Uterus (tissue), 4 donors: Measurements from ENCODE around the gene DOCK1. TPM values are rescaled to one million over a fixed set of nuclear protein-coding genes. Genes with fewer than 3 reads are reported as not detected.
"Not testable (repeated sequence)": the region's sequence is repeated elsewhere in the genome, so short reads cannot be mapped to it uniquely, and the experiment has no call there.

Source experiments
- DNase-seq, 2 donors: peaks; one replicate each; pipeline ENCODE4 v3.0.0-alpha.2; 2019 to 2020
- H3K27ac ChIP-seq, 2 donors: fragments of 200-600 bp; sonication (generic); 1 replicate in 1 of 2; 2 replicates in 1 of 2; pipeline ENCODE4 v1.5.1; 2016 to 2018
- H3K27me3 ChIP-seq, 2 donors: fragments of 200-600 bp; sonication (generic); one replicate each; pipeline ENCODE4 v1.5.1; 2018 to 2019; ENCODE audit warnings: control low read depth in 1 of 2
- H3K36me3 ChIP-seq, 2 donors: fragments of 200-600 bp; sonication (generic); one replicate each; pipeline ENCODE4 v1.5.1; 2019; ENCODE audit warnings: control low read depth in 1 of 2
- H3K4me1 ChIP-seq, 2 donors: fragments of 200-600 bp; sonication (generic); one replicate each; pipeline ENCODE4 v1.5.1; 2018 to 2019; ENCODE audit warnings: control low read depth in 1 of 2
- H3K4me3 ChIP-seq, 2 donors: fragments of 200-600 bp; sonication (generic); 1 replicate in 1 of 2; 2 replicates in 1 of 2; pipeline ENCODE4 v1.5.1; 2018 to 2019; ENCODE audit warnings: mild to moderate bottlenecking in 1 of 2
- H3K9me3 ChIP-seq, 2 donors: fragments of 200-600 bp; sonication (generic); one replicate each; pipeline ENCODE4 v1.5.1; 2019; ENCODE audit warnings: control low read depth in 1 of 2
- POLR2A ChIP-seq, 2 donors: fragments of 450-650 bp; IDR thresholded peaks; one replicate each; pipeline ENCODE4 v1.6.1; 2016; ENCODE audit warnings: antibody characterized with exemption in 2 of 2, mild to moderate bottlenecking in 1 of 2, moderate library complexity in 1 of 2
- intact Hi-C: fragments of 100-400 bp; cut with DNase I; formaldehyde crosslinking; loops from one replicate; pipeline ENCODE4 v1.15.1; 2023; ENCODE audit warnings: low total_unique reads
- total RNA-seq, 4 donors: library from RNA; depleted of rRNA in 3 of 4; stranded (reverse); fragments of >200 nt in 3 of 4; gene quantifications; one replicate each; pipeline versions ENCODE4 v1.1.0 to v1.2.4, GENCODE V29; 2014 to 2023
- TF ChIP-seq, protein P1 (sequence below), 4 experiments: fragments of 200-600 bp in 2 of 4; fragments of 450-650 bp in 2 of 4; sonication (generic) in 2 of 4; IDR thresholded peaks; one replicate each; pipeline ENCODE4 v1.5.1; 2016 to 2019; ENCODE audit warnings: antibody characterized with exemption in 4 of 4, mild to moderate bottlenecking in 2 of 4, moderate library complexity in 1 of 4
- donor health status: DM: yes; HTN: yes; CAD: no.

DOCK1 gene
- total RNA-seq, 4 donors from 2014 or later = 15.6 to 130 (median 65.0) TPM

DNA sequence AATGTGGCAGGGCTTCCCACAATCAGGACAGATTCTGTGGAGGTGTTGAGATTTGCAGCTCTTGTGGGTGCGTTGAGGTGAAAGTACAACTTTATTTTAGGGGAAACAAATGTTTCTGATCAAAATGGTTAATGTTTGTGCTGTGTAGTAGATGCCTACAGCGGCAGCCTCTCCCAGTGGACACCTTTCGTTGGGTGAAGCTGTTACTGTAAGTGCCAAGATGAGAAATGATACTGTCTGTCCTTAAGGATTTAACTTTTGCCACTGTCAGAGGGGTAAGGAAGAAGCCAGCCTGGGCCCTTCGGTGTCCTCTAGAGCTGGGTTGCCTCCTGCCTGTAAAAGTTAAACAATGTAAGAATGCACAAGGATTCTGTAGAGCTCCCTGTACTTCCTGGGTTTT is 27.9 kb downstream of the DOCK1 start:
- Histone ChIP-seq H3K27ac (no peak overlapping the region), H3K4me1 (peaks cover 0 to 6% of the 10 kb centered on the region in 2 donors), H3K9me3 (no peaks in the 10 kb centered on the region), H3K36me3 (no peaks in the 10 kb centered on the region), H3K27me3 (no peaks in the 10 kb centered on the region), H3K4me3 (no peak overlapping the region)
- DNase-seq = no peak
- TF ChIP-seq, protein P1, sequence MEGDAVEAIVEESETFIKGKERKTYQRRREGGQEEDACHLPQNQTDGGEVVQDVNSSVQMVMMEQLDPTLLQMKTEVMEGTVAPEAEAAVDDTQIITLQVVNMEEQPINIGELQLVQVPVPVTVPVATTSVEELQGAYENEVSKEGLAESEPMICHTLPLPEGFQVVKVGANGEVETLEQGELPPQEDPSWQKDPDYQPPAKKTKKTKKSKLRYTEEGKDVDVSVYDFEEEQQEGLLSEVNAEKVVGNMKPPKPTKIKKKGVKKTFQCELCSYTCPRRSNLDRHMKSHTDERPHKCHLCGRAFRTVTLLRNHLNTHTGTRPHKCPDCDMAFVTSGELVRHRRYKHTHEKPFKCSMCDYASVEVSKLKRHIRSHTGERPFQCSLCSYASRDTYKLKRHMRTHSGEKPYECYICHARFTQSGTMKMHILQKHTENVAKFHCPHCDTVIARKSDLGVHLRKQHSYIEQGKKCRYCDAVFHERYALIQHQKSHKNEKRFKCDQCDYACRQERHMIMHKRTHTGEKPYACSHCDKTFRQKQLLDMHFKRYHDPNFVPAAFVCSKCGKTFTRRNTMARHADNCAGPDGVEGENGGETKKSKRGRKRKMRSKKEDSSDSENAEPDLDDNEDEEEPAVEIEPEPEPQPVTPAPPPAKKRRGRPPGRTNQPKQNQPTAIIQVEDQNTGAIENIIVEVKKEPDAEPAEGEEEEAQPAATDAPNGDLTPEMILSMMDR (IDR thresholded peaks at IDR 0.05) = no peak
- no peak for TF ChIP-seq POLR2A (IDR thresholded peaks at IDR 0.05)
- intact Hi-C loops = no loop called here

DNA sequence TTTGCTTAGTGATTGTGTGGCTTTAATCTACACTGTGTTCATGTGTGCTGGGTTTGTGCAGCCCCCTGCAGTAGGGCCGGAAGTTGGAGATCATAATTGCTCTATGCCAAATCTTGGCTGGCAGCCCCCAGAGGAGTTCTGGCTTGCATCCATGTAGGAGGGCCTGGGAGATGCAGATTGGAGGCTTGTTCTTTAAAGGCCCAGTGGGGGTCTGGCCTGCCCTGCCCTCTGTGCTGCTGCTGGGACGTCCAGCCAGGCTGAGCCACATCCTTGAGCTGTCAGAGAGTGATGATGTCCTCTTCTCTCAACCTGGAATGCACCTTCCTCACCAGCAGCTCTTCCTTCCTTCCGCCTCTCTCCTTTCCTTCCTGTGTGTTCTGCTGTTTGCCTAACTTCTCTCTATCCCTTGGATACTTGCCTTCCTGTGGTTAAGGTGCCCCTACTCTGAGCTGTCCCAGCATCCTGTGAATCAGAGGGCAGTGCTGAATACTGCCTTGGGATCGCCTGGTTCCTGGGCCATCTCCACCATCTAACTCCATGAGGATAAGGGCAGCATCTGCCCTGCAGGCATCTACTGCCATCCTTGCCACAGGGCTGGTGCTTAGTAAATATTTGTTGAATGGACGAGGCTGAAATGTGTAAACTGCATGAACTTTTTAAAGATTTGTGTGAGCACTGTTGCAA is 30.2 kb downstream of the DOCK1 start:
- no peak overlapping the region for H3K27ac ChIP-seq
- no peaks in the 10 kb centered on the region for H3K36me3 ChIP-seq
- H3K9me3 ChIP-seq = no peaks in the 10 kb centered on the region
- no peaks in the 10 kb centered on the region for H3K27me3 ChIP-seq
- DNase-seq = no peak
- no peak overlapping the region for H3K4me3 ChIP-seq
- intact Hi-C loops = no loop called here
- TF ChIP-seq, protein P1 (IDR thresholded peaks at IDR 0.05) = no peak
- TF ChIP-seq POLR2A (IDR thresholded peaks at IDR 0.05) = no peak
- H3K4me1 ChIP-seq = peaks cover 0 to 3% of the 10 kb centered on the region in 2 donors

DNA sequence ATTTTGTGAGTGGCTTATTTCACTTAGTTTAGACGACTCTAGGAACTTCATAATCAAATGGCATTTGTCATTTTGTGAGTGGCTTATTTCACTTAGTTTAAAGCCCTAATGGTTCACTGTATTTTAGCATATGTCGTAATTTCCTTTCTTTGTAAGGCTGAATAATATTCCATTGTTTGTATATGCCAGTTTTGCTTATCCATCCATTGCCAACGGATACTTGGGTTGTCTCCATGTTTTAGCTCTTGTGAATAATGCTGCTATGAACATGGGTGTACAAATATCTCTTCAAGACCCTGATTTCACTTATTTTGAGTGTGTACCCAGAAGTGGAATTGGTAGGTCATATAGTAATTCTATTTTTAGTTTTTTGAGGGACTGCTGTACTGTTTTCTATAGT is 31.8 kb downstream of the DOCK1 start:
- H3K36me3 ChIP-seq = no peaks in the 10 kb centered on the region
- no peaks in the 10 kb centered on the region for H3K9me3 ChIP-seq
- H3K27ac ChIP-seq = no peak overlapping the region
- H3K4me1 ChIP-seq = no peaks in the 10 kb centered on the region
- intact Hi-C loops = no loop called here
- H3K27me3 ChIP-seq = no peaks in the 10 kb centered on the region
- TF ChIP-seq, protein P1 (IDR thresholded peaks at IDR 0.05) = no peak
- no peak for TF ChIP-seq POLR2A (IDR thresholded peaks at IDR 0.05)
- no peak for DNase-seq
- no peak overlapping the region for H3K4me3 ChIP-seq

DNA sequence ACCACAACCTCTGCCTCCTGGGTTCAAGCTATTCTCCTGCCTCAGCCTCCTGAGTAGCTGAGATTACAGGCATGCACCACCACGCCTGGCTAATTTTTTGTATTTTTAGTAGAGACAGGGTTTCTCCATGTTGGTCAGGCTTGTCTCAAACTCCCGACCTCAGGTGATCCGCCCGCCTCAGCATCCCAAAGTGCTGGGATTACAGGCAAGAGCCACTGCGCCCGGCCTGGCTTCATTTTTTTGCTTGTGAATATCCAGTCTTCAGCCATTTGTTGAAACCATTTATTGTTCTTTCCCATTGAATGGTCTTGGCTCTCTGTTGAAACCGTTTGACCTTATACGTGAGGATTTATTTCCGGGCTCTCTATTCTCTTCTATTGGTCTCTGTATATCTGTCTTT is 32.9 kb downstream of the DOCK1 start:
- H3K27me3 ChIP-seq, intact Hi-C loops, H3K4me1 ChIP-seq, DNase-seq, H3K9me3 ChIP-seq, H3K4me3 ChIP-seq, H3K36me3 ChIP-seq, H3K27ac ChIP-seq: not testable (repeated sequence)

DNA sequence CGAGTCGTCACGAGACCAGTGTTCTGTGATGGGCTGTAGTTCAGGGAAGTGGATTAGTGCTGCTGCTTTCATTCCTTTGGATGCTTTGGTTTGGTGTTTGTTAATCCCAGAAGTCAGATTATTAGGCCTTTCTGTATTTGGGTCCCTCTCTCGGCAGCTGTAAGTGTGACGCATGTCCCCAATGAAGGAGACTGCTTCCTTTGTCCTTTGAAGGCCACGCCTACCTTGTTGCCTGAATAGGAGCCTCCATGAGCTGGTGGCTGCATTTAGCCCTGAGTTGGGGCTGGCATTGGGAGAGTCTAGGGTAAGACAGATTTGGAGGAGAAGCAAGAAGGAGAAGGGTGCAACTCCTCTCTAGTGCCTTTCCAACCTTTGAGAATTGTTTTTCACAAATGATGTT is 34.5 kb downstream of the DOCK1 start:
- Histone ChIP-seq H3K36me3 (no peaks in the 10 kb centered on the region), H3K9me3 (no peaks in the 10 kb centered on the region), H3K4me1 (no peaks in the 10 kb centered on the region), H3K27me3 (no peaks in the 10 kb centered on the region), H3K4me3 (no peak overlapping the region), H3K27ac (no peak overlapping the region)
- intact Hi-C loops = no loop called here
- TF ChIP-seq, protein P1 (IDR thresholded peaks at IDR 0.05) = no peak
- TF ChIP-seq POLR2A (IDR thresholded peaks at IDR 0.05) = no peak
- DNase-seq = no peak
